Neural cell (in vitro differentiated cells): ENCODE measurements around the gene WDR35.

Experiments
- CTCF ChIP-seq: fragments of 450-650 bp; IDR thresholded peaks from 2 replicates; pipeline ENCODE4 v1.5.1; 2014; ENCODE audit warnings: antibody characterized with exemption, mild to moderate bottlenecking, moderate library complexity; ENCODE audit not compliant: poor library complexity, severe bottlenecking
- EP300 ChIP-seq: fragments of 450-650 bp; conservative IDR thresholded peaks from 2 replicates; pipeline ENCODE4 v1.6.1; 2014; ENCODE audit warnings: antibody characterized with exemption, mild to moderate bottlenecking, moderate library complexity; ENCODE audit not compliant: poor library complexity, severe bottlenecking
- EZH2 ChIP-seq: fragments of 200-600, 300-800 bp; shearing (Covaris generic), sonication (generic); IDR thresholded peaks from 2 replicates; pipeline ENCODE4 v1.6.1; 2014; ENCODE audit warnings: antibody characterized with exemption, low read length, borderline replicate concordance, mild to moderate bottlenecking; ENCODE audit not compliant: insufficient read depth, poor library complexity, severe bottlenecking
- MXI1 ChIP-seq: fragments of 450-650 bp; conservative IDR thresholded peaks from 2 replicates; pipeline ENCODE4 v1.6.1; 2014; ENCODE audit warnings: antibody characterized with exemption, mild to moderate bottlenecking; ENCODE audit not compliant: poor library complexity, severe bottlenecking
- POLR2AphosphoS5 ChIP-seq: IDR thresholded peaks from 2 replicates; pipeline ENCODE4 v1.6.1; 2012
- RAD21 ChIP-seq: fragments of 450-650 bp; conservative IDR thresholded peaks from 2 replicates; pipeline ENCODE4 v1.6.1; 2014; ENCODE audit warnings: antibody characterized with exemption, mild to moderate bottlenecking, moderate library complexity
- REST ChIP-seq: IDR thresholded peaks from 2 replicates; pipeline ENCODE4 v1.6.1; 2012; ENCODE audit warnings: borderline replicate concordance
- SMC3 ChIP-seq: fragments of 450-650 bp; conservative IDR thresholded peaks from 2 replicates; pipeline ENCODE4 v1.6.1; 2014; ENCODE audit warnings: antibody characterized with exemption, mild to moderate bottlenecking, moderate library complexity; ENCODE audit not compliant: poor library complexity
- TAF1 ChIP-seq: IDR thresholded peaks from 2 replicates; pipeline ENCODE4 v1.6.1; 2012; ENCODE audit warnings: low read depth

GRCh38 chr2:19991895-19992294 is 2.0 kb upstream of the WDR35 start:
- no peak for TF ChIP-seq CTCF
- TF ChIP-seq EP300: no peak
- TF ChIP-seq RAD21: no peak
- no peak for TF ChIP-seq TAF1
- no peak for TF ChIP-seq SMC3
- TF ChIP-seq EZH2: no peak
- TF ChIP-seq REST: no peak
- TF ChIP-seq POLR2AphosphoS5: no peak
- no peak for TF ChIP-seq MXI1
